CD4-positive, alpha-beta T cell treated with Interleukin-15 for 1 hour (primary cell): ENCODE data around the gene SFTPB.
"Not testable (repeated sequence)": the region's sequence is repeated elsewhere in the genome, so short reads cannot be mapped to it uniquely, and the experiment has no call there.

Experiments used
- DNase-seq: peaks from one replicate; pipeline ENCODE4 v3.0.0-alpha.2; 2020

Gene SFTPB

DNA sequence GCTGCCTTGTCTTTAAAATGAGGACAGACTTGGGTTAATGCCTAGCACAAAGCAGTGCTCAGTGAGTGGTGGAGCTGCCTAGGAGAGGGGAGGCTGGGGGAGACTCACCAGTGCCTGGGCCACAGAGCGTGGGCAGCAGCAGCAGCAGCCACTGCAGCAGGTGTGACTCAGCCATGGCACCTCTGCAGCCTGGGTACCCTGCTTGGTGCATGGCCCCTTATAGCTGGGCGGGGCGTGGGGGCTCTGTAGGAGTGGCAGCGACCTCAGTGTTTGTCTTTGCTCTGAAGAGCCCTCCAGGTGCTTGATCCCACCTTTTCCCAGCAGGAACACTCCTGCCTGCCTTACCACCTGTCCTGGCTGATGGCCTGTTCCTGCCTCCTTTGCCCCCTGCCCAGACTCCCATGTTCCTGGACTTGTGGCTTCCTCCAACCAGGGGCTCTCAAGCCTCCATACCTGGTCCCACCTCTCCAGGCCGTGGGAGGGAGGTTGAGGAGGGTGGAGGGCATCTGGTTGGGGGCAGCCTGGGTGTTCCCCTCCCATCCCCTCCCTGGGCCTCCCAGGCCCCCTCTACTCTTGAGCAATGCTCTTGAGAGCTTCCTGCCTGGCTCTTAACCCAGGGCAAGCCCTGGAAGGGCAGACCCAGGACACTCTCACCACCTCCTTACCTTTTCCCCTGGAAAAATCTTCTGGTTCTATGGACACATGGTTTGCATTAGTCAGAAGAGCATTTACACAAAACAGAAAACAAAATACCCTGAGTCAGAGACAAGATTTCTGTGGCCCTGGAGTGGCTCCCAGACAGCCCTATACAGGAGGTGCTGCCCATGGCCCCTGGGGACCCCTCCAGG is at the start of gene SFTPB:
Gene SFTPB, minus strand, starts transcription at position 191 of the 848 bp plus-strand sequence. Its CDS starts 16 bp downstream, at position 175.
- DNase-seq: no peak

DNA sequence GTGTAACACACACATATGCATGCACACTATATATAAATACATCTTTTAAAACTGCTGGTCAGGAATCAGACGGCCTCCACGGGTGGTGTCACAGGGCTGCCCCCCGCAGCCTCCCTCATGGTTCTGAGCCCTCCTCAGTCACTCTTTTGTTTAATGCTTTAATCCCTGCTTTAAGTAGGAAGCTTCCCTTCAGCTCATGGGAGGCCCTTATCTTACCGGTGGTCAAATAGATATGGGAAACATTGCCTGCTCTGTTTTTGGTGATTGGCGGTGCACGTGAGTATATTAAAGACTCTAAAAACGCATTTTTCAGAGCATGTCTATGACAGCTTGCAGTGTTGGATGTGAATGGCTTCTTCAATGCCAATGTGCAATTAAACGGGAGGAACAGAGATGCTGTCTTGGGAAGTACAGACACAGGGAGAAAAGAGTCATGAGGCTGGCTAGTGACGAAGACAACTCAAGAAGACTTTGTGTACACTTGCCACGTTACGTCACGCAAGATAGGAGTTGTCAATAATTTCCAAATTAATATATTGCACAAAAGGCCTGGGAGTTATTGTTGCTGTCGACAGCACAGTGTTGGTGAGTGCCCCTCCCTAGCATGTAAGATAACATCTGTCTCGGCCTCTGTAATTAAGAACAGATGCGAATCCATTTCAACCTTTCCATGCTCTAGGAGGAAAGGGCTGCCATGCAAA is 49.5 kb upstream of the SFTPB start:
- DNase-seq: no peak

DNA sequence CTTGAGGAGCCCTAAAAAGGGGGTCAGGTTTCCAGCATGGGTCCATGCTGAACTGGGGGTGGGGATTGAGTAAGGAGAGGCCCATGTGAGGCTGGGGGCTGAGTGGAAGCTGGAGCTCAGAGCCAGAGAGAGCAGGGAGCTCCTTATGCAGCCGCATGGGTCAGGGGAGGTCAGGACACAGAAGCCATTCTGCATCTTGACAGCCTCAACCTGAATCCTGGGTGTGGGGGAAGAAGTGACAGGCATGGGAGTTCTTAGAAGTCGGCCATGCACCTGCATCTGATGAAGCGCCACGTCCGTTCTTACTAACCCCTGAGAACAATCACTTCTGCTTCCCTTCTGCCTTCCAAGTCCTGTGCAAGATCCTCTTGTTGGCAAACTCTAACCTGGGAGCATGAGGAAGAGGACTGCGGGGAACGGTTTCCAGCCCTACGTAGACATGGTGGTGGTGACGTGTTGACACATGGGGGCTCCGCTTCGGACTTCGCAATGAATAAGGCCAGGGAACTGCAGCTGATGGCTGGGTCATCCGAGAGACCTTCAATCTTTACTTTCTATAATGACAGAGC is 48.4 kb upstream of the SFTPB start:
- no peak for DNase-seq

DNA sequence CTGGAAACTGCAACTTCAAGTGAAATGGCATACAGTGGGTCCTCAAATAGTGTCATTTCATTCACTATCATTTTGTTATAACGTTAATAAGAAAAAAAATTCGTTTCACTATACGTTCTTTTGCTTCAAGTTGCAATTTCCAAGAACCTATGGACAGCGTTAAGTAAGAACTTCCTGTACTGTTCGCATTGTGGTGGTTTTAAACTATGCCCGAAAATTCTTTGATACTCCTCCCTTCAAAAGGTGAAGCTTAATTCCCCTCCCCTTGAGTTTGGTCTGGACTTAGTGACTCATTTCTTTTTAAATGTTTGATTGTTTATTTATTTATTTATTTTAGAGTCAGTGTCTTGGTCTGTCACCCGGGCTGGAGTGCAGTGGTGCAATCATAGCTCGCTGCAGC is 46.8 kb upstream of the SFTPB start:
- no peak for DNase-seq

GRCh38 chr2:85714421-85714820 is 46.4 kb upstream of the SFTPB start:
- not testable (repeated sequence) for DNase-seq

- no peak for DNase-seq
These were observed 45.8 kb upstream of the SFTPB start for GRCh38 chr2:85713836-85714235.

DNA sequence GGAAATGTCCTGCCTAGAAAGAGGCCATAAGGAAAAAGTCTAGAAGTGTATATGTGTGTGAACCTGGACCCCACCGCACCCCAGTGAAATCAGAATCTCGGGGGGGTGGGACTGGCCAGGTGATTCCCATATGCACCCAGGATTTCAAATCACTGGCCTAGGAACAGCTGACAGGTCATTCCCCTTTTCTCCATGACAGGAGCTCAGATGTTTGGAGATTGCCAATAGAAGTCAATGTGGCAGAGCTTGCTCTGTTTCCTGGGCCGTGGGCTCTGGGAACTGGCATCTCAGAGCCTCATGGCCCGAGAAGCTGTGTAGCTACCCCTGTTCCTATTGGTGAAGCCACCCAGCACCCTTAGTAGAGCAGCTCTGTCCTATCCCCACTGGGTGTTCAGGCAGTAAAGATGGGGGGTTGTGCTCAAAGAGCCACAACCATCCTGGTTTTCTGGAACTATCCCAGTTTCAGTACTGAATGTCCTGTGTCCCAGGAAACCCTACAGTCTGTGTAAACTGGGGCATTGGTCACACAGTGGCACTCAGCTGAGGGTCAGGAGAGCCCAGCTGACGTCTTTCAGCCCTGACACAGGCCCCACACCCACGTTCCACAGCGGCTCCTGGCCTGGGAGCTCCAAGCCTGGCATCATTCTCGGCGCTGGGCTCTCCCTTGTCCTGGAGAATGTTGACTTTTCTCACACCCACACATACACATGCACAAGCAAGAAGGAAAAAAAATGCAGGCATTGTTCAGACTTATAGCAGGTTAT is 45.0 kb upstream of the SFTPB start:
- DNase-seq: no peak

- peak; percentile 39 for DNase-seq
These were observed 44.3 kb upstream of the SFTPB start for GRCh38 chr2:85712336-85712735.

DNA sequence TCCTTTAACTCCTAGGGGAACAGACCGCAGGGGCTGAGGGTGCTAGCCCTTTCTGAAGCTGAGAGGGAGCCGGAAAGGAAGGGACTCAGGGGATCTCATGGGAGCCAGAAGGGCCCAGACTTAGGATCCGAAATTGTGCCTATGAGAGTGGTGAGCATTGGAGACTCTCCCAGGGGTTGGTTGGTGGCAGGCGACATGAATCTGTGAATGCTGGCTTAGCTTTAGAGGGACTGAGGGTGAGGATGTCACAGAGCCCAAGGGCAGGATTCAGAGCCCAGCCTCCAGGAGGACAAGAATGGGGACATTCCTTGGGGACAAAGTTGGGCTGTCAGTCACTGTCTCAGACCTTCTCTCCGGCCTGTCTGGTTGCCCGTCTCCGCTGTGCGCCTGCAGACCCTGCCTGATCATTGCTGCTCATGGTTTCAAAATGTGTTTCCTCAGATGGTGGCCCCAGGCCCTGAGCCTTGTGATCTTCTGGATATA is 43.6 kb upstream of the SFTPB start:
- DNase-seq: no peak

DNA sequence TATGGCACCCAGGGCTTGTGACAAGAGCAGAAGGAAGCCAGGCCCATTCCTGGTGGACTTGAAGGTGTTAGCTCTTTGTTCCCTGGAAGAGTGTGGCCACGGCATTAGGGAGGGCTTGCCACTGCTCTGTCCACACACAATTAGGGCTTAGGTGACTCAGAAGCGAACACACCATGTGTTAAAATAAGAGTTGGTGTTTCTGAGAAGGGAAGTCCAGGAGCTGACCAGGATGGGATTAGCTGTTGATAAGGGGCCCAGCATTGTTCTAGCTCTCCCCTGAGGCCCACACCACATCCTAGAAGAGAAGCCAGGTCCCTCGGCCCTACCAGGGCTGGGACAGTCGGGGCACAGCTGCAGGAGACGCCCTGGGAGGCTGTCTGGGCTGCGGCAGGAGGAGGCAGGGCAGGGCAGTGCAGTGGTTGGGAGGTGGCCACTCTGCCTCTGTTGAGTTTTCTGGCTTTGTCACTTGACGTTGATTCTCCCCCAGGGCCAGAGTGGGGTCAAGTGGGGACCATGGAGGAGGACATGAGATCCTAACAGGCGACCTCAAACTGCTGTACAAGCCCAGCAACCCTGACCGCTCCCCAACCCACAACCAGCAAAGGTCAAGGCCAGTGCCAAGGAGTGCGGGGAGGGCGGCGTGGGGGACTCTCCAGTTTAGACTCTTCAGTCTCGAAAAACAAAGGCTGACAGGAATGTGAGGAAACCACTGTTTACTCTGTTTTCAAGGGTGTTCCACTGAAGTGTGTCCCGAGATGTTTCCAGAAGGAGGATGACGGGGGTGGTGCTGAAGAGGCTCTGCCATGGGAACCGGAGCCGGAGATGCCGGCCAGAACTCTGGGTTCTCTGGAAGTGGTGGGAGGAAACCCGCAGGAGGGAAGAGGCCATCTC is 42.9 kb upstream of the SFTPB start:
- no peak for DNase-seq

GRCh38 chr2:85709401-85709811 is 41.4 kb upstream of the SFTPB start:
- no peak for DNase-seq

DNA sequence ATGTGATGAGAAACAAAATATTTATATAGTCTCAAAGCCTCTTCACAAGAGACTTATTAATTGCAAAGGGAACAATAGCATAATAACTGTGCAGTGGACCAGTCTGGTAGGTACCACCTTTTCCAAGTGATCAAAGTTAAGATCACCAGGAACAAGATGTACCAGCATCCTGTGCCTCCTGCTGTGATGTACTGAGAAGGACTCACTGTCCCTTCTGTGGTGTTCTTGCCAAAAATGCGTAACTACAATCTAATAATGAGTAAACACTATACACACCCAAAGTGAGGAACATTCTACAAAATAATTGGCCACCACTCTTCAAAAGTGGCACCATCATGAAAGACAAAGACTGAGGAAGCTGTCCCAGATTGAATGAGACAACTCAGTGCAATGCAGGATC is 40.6 kb upstream of the SFTPB start:
- no peak for DNase-seq

GRCh38 chr2:85707304-85707703 is 39.3 kb upstream of the SFTPB start:
- peak; percentile 70 for DNase-seq

DNA sequence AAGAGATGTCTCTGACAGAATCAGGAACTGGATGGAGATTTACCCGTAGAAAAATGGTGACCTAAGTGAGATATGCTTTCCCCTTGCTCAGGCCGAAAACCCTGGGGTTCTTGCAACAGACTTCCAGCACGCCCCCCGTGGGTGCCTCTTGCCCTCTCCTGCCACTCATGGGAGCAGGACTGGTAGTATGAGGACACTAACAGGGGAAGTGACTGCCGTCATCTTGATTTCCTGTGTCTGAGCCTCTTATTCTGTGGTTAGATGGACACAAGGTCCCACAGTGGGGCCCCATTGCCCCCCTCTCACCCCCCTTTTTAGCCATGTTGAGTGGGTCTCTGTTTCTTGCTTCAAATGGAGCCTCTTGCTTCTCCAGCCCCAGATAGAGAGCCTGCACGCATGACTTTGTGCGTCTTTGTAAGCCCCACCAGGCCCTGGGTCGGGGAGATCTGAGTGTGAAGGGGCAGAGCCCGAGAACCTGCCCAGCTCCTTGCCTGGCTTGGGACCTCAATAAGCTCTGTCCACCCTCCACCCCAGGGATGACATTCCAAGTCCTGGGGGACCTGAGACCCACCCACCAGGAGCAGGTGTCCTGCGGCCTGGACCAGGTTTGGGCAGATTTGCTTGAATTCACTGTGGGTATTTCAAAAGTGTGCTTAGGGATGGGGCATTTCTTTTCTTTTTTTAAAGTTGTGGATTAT is 38.7 kb upstream of the SFTPB start:
- peak; percentile 77 for DNase-seq

DNA sequence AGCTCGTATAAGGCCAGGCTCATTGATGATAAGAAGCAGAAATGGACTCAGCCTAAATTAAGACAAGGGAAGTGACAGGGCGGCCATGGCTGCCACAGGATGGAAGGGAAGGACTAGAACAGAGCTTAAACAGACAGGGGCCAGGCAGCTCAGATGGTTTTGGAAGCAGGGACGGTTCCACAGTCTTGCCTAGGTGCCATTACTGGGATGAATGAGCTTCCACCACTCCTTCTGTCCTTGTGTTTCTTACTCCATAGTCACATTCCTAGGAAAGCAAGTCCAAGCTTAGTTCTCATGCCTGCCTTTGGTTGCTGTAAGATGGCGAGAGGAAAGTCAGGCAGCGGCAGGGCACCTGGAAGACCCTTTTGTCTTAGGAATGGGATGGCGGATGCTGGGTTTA is 38.1 kb upstream of the SFTPB start:
- DNase-seq: no peak

DNA sequence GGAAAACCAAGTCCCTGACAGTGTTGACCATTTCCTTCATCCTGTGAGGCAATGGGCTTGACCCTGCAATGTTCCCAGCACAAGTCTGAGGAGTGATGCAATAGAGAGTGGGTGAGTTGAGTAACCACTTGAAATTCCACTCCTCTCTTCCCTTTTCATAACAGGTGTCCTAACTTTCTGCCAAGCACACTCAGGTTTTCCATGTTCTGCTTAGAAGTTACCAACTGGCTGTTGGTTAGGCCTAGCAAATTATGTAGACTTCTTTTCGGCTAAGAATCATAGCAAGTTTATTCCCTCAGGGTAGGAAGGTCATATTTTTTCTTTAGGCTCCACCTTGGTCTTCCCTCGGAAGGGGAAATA is 37.7 kb upstream of the SFTPB start:
- no peak for DNase-seq

DNA sequence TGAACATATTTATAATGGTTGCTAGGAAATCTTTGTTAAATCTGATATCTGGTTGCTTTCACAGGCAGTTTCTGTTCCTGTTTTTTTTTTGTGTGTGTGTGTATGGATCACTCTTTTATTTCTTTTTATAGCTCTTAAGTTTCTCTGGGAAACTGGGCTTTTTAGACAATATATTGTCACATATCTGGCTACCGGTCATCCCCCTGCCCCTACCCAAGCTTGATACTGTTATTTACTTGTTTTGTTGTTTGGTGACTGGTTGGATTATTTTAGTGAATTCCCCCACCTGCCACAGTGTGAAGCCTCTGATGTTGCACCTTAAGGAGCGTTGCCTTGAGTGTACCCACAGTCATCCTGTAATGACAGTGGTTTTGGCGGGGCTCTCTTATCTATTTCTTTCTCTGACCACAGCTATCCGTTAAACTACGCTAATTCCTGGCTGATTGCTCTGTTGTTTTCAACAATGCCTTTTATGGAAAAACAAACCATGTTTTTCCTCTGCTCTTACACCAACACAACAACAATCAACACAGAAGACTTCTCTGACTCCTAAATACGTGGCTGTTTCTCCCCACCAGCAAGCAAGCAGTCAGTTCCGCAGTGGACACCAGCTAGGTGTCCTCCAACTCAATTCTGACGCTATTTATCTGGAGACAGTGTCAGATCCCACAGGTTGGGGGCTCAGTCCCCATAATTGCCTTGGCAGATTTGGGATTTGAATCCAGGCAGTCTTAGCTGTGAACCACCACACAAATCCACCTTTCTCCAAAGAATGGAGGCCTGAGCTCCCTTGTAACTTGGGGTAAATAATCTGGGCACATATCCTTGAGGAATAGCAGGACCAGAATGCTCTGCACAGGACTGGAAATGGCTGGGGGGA is 37.0 kb upstream of the SFTPB start:
- DNase-seq: peak; percentile 35

DNA sequence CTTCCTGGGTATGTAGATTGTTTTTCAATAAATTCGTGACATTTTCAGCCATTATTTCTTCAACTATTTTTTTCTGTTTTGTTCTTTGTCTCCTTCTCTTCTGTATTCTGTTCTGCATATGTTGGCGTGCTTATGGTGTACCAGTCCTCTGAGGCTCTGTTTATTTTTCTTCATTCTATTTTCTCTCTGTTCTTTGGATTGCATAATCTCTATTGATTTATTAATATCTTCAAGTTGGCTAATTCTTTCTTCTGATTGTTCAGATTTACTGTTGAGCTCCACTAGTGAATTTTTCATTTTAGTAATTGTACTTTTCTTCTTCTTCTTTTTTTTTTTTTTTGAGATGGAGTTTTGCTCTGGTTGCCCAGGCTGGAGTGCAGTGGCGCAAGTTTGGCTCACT is 36.0 kb upstream of the SFTPB start:
- no peak for DNase-seq

GRCh38 chr2:85703329-85703728 is 35.3 kb upstream of the SFTPB start:
- no peak for DNase-seq

GRCh38 chr2:85702800-85703199 is 34.8 kb upstream of the SFTPB start:
- no peak for DNase-seq
